Activated CD8-positive, alpha-beta T cell treated with anti-CD3 and anti-CD28 coated beads for 36 hours (primary cell): ENCODE measurements around the gene EXOG. TPM values are rescaled to one million over a fixed set of nuclear protein-coding genes. Genes with fewer than 3 reads are reported as not detected.

Experiments
- ATAC-seq: fragments of 200-7000 bp; cut with Tn5 transposase; one replicate; pipeline ENCODE4 v1.10.0; 2021; ENCODE audit warnings: mild to moderate bottlenecking, moderate library complexity
- CTCF ChIA-PET: fragments of 350-600 bp; sonication (Branson Sonifier 250); formaldehyde crosslinking; loops from one replicate; lab custom pipeline; 2021; ENCODE audit warnings: antibody characterized with exemption; lab: Charles Lee
- POLR2A ChIA-PET: fragments of 350-600 bp; sonication (Branson Sonifier 250); formaldehyde crosslinking; loops from one replicate; lab custom pipeline; 2021; ENCODE audit warnings: antibody characterized with exemption; lab: Charles Lee
- DNase-seq: peaks from one replicate; pipeline ENCODE4 v3.0.0-alpha.2; 2020
- H3K27ac Mint-ChIP-seq: one replicate; pipeline ENCODE4 v1.8.0; 2021; ENCODE audit warnings: mild to moderate bottlenecking, mixed read lengths
- H3K27me3 Mint-ChIP-seq: one replicate; pipeline ENCODE4 v1.8.0; 2021; ENCODE audit warnings: mixed read lengths
- H3K36me3 Mint-ChIP-seq: one replicate; pipeline ENCODE4 v1.8.0; 2021; ENCODE audit warnings: low read depth, mixed read lengths
- H3K4me1 Mint-ChIP-seq: one replicate; pipeline ENCODE4 v1.8.0; 2021; ENCODE audit warnings: low read depth, mixed read lengths
- H3K4me3 Mint-ChIP-seq: one replicate; pipeline ENCODE4 v1.8.0; 2021; ENCODE audit warnings: mild to moderate bottlenecking, moderate library complexity, mixed read lengths
- H3K9me3 Mint-ChIP-seq: one replicate; pipeline ENCODE4 v1.8.0; 2021; ENCODE audit warnings: mixed read lengths
- CTCF ChIP-seq: fragments of 200-600 bp; IDR thresholded peaks from one replicate; pipeline ENCODE4 v1.8.0; 2022; ENCODE audit warnings: antibody characterized with exemption, mild to moderate bottlenecking
- intact Hi-C: fragments of 100-400 bp; cut with micrococcal nuclease; formaldehyde crosslinking; loops from one replicate; pipeline ENCODE4 v1.10.0; 2022
- total RNA-seq, 2 experiments: library from RNA; stranded (reverse); gene quantifications; one replicate each; pipeline ENCODE4 v1.2.3, GENCODE V29; 2021

Gene EXOG
- total RNA-seq, 2 experiments from 2014 or later: 16.8 to 17.7 TPM

- no peak for TF ChIP-seq CTCF
- Mint-ChIP-seq H3K36me3 (peaks cover 2% of the 10 kb centered on the region), H3K27me3 (no peaks in the 10 kb centered on the region), H3K4me1 (peaks cover 19% of the 10 kb centered on the region), H3K27ac (no peak overlapping the region), H3K4me3 (no peak overlapping the region), H3K9me3 (peaks cover 12% of the 10 kb centered on the region)
- CTCF ChIA-PET: interaction anchor here (1.6 kb wide), 1 partner anchor 48 kb away, joined by 5 read pairs; no protein-coding TSS in a partner anchor
- DNase-seq (no peak), ATAC-seq (no peak)
- intact Hi-C loops: no loop called here
- POLR2A ChIA-PET: interaction anchor here (0.6 kb wide), 1 partner anchor 950 kb away, joined by 3 read pairs; no protein-coding TSS in a partner anchor
Measured at GRCh38 chr3:38473229-38473628, 22.9 kb upstream of the EXOG start.

GRCh38 chr3:38474928-38475605 lies 21.1 kb upstream of the EXOG start:
- POLR2A ChIA-PET: no interaction called here
- no peak for TF ChIP-seq CTCF
- Mint-ChIP-seq H3K27ac (no peak overlapping the region), H3K4me3 (no peak overlapping the region), H3K27me3 (no peaks in the 10 kb centered on the region), H3K9me3 (peaks cover 4% of the 10 kb centered on the region), H3K36me3 (no peaks in the 10 kb centered on the region), H3K4me1 (peaks cover 19% of the 10 kb centered on the region)
- DNase-seq: no peak
- intact Hi-C loops: no loop called here
- CTCF ChIA-PET: no interaction called here
- ATAC-seq: no peak

- ATAC-seq (no peak), DNase-seq (no peak)
- Mint-ChIP-seq H3K36me3 (no peaks in the 10 kb centered on the region), H3K27me3 (no peaks in the 10 kb centered on the region), H3K4me1 (peaks cover 19% of the 10 kb centered on the region), H3K27ac (no peak overlapping the region), H3K9me3 (no peaks in the 10 kb centered on the region), H3K4me3 (no peak overlapping the region)
- CTCF ChIA-PET: no interaction called here
- intact Hi-C loops: no loop called here
- POLR2A ChIA-PET: no interaction called here
- no peak for TF ChIP-seq CTCF
Measured at GRCh38 chr3:38475716-38476115, 20.4 kb upstream of the EXOG start.

GRCh38 chr3:38476157-38476756 lies 19.9 kb upstream of the EXOG start:
- no peaks in the 10 kb centered on the region for H3K27me3 Mint-ChIP-seq
- no peak overlapping the region for H3K4me3 Mint-ChIP-seq
- intact Hi-C loops: no loop called here
- peaks cover 18% of the 10 kb centered on the region for H3K4me1 Mint-ChIP-seq
- no peak overlapping the region for H3K27ac Mint-ChIP-seq
- POLR2A ChIA-PET: no interaction called here
- CTCF ChIA-PET: no interaction called here
- no peak for ATAC-seq
- peaks cover 2% of the 10 kb centered on the region for H3K36me3 Mint-ChIP-seq
- no peak for TF ChIP-seq CTCF
- no peak for DNase-seq
- no peaks in the 10 kb centered on the region for H3K9me3 Mint-ChIP-seq

- intact Hi-C loops: no loop called here
- CTCF ChIA-PET: no interaction called here
- no peaks in the 10 kb centered on the region for H3K27me3 Mint-ChIP-seq
Measured at GRCh38 chr3:38477057-38477820, 18.9 kb upstream of the EXOG start.

More at GRCh38 chr3:38477057-38477820, 18.9 kb upstream of the EXOG start:
- Mint-ChIP-seq H3K4me1 (peaks cover 14% of the 10 kb centered on the region), H3K4me3 (no peak overlapping the region), H3K36me3 (peaks cover 7% of the 10 kb centered on the region), H3K9me3 (no peaks in the 10 kb centered on the region), H3K27ac (no peak overlapping the region)
- POLR2A ChIA-PET: no interaction called here
- no peak for TF ChIP-seq CTCF
- DNase-seq (no peak), ATAC-seq (no peak)
